Limb (tissue), 2 donors: ENCODE results near the gene CCDC50.
A peak's percentile ranks its signal among the peaks of the same experiment; 100 is the strongest.

Experiments
- DNase-seq, 2 donors: peaks; one replicate each; pipeline ENCODE4 v3.0.0-alpha.2; 2016; ENCODE audit errors: extremely low spot score in 2 of 2

The CCDC50 gene

GRCh38 chr3:191376516-191377141, 47.4 kb downstream of the CCDC50 start:
- DNase-seq, result no peak

GRCh38 chr3:191378142-191378812, 49.1 kb downstream of the CCDC50 start:
- DNase-seq, result no peak

GRCh38 chr3:191379446-191379845, 50.3 kb downstream of the CCDC50 start:
- no peak for DNase-seq

GRCh38 chr3:191380001-191380400, 50.8 kb downstream of the CCDC50 start:
- DNase-seq, result no peak

GRCh38 chr3:191381303-191381702, 52.1 kb downstream of the CCDC50 start:
- no peak for DNase-seq

- DNase-seq, result no peak
Measured at GRCh38 chr3:191382661-191383060, 53.5 kb downstream of the CCDC50 start.

- DNase-seq, result peak in 1 of 2 donors; percentile 12
Measured at GRCh38 chr3:191383124-191383523, 53.9 kb downstream of the CCDC50 start.

- no peak for DNase-seq
Measured at GRCh38 chr3:191385101-191385500, 55.9 kb downstream of the CCDC50 start.

- DNase-seq, result no peak
Measured at GRCh38 chr3:191387441-191388077, 58.4 kb downstream of the CCDC50 start.

GRCh38 chr3:191388823-191389222, 59.6 kb downstream of the CCDC50 start:
- no peak for DNase-seq

- DNase-seq, result no peak
Measured at GRCh38 chr3:191390580-191390979, 61.4 kb downstream of the CCDC50 start.

GRCh38 chr3:191391861-191392808, 62.9 kb downstream of the CCDC50 start:
- DNase-seq, result no peak

GRCh38 chr3:191393146-191393545, 64.0 kb downstream of the CCDC50 start:
- no peak for DNase-seq

- DNase-seq, result no peak
Measured at GRCh38 chr3:191397771-191398170, 68.6 kb downstream of the CCDC50 start.

GRCh38 chr3:191398607-191399006, 69.4 kb downstream of the CCDC50 start:
- no peak for DNase-seq

GRCh38 chr3:191399918-191400317, 70.7 kb downstream of the CCDC50 start:
- DNase-seq, result no peak

GRCh38 chr3:191401775-191402357, 72.7 kb downstream of the CCDC50 start:
- no peak for DNase-seq

GRCh38 chr3:191409791-191410359, 80.7 kb downstream of the CCDC50 start:
- DNase-seq, result no peak

GRCh38 chr3:191412759-191413158, 83.6 kb downstream of the CCDC50 start:
- DNase-seq, result peak; percentile 24 to 30

- no peak for DNase-seq
Measured at GRCh38 chr3:191414286-191414685, 85.1 kb downstream of the CCDC50 start.

- DNase-seq, result no peak
Measured at GRCh38 chr3:191414732-191415131, 85.5 kb downstream of the CCDC50 start.
